Muscle of leg (tissue), 11 donors: ENCODE data around the gene USO1. TPM values are rescaled to one million over a fixed set of nuclear protein-coding genes. Genes with fewer than 3 reads are reported as not detected.
"Not testable (repeated sequence)": the region's sequence is repeated elsewhere in the genome, so short reads cannot be mapped to it uniquely, and the experiment has no call there.

Experiments used
- DNase-seq: peaks from one replicate; pipeline ENCODE4 v3.0.0; 2013
- H3K27ac ChIP-seq: one replicate; pipeline ENCODE4 v1.5.1; 2013; ENCODE audit warnings: mild to moderate bottlenecking, low read length, control low read depth
- H3K27me3 ChIP-seq: one replicate; pipeline ENCODE4 v1.6.1; 2013; ENCODE audit warnings: low read length; ENCODE audit not compliant: control insufficient read depth, insufficient read depth
- H3K36me3 ChIP-seq: one replicate; pipeline ENCODE4 v1.6.1; 2013; ENCODE audit warnings: low read length; ENCODE audit not compliant: control insufficient read depth, insufficient read depth
- H3K4me1 ChIP-seq: one replicate; pipeline ENCODE4 v1.6.1; 2013; ENCODE audit warnings: low read length; ENCODE audit not compliant: control insufficient read depth, insufficient read depth
- H3K4me3 ChIP-seq: one replicate; pipeline ENCODE4 v1.5.1; 2013; ENCODE audit warnings: low read length, control low read depth
- H3K9me3 ChIP-seq: replicated peaks from 2 replicates; pipeline ENCODE4 v1.6.1; 2013; ENCODE audit warnings: low read depth, low read length; ENCODE audit not compliant: control insufficient read depth
- WGBS: methylation state at CpG from one replicate; pipeline ENCODE4 v1.1.5; 2013; ENCODE audit warnings: missing lambda C conversion rate; ENCODE audit not compliant: insufficient coverage; 5-methylcytosine and 5-hydroxymethylcytosine counted together
- polyA plus RNA-seq, 8 donors: library from polyadenylated mRNA; unstranded; fragments of 120-200 nt; gene quantifications; one replicate each; pipeline versions ENCODE4 v1.2.1 to v1.2.3, GENCODE V29; 2013; ENCODE audit warnings: inconsistent platforms in 1 of 8, low replicate concordance in 1 of 8; ENCODE audit not compliant: insufficient read length in 8 of 8, insufficient read depth in 1 of 8
- total RNA-seq: library from RNA; stranded (reverse); fragments of 120-200 nt; gene quantifications from one replicate; pipeline ENCODE4 v1.2.4, GENCODE V29; 2013

The USO1 gene
- total and polyA plus RNA-seq, 9 donors, result 145 to 209 (median 175) TPM

DNA sequence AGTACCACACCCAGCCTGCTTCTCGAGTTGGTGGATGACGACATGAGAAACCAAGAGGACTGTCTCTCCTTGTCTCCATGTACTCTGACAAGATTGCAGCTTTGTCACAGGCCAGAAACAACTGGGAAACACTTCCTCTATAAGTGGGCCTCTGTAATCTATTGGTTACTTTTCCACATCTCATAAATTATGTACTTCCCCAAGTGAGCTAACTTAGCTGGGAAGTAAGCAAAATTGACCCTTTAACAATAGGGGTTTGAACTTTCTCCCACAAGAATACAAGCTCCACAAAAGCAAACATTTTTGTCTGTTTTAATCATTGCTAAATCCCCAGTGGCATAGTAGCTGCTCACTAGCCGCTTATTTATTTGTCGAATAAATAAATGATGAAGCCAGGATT lies 14.1 kb upstream of the USO1 start:
- H3K27me3 ChIP-seq, result no peaks in the 10 kb centered on the region
- H3K4me3 ChIP-seq, result no peak overlapping the region
- WGBS, result 47% methylated on average over 2 of the region's 4 CpGs
- H3K4me1 ChIP-seq, result peaks cover 2% of the 10 kb centered on the region
- no peaks in the 10 kb centered on the region for H3K9me3 ChIP-seq
- peaks cover 14% of the 10 kb centered on the region for H3K36me3 ChIP-seq
- DNase-seq, result peak; percentile 9
- no peak overlapping the region for H3K27ac ChIP-seq

DNA sequence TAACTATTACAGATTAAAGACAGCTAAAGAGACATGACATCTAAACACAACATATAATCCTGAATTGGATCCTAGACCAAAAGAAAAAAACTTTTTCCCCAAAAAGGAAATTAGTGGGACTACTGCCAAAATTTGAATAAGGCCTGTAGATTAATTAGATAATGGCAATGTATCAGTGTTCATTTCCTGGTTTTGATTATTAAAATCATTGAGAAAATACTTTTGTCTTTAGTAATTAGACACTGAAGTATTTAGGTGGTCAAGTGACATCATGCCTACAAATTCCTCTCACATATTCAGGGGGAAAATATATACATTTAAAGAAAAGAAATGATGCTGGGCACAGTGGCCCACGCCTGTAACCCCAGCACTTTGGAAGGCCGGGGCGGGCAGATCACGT lies 10.4 kb upstream of the USO1 start:
- H3K4me1 ChIP-seq, result peaks cover 9% of the 10 kb centered on the region
- DNase-seq, result no peak
- no peaks in the 10 kb centered on the region for H3K9me3 ChIP-seq
- H3K27me3 ChIP-seq, result no peaks in the 10 kb centered on the region
- no peak overlapping the region for H3K4me3 ChIP-seq
- no CpG with 5 or more reads among the region's 4 CpGs for WGBS
- peaks cover 17% of the 10 kb centered on the region for H3K36me3 ChIP-seq
- no peak overlapping the region for H3K27ac ChIP-seq

DNA sequence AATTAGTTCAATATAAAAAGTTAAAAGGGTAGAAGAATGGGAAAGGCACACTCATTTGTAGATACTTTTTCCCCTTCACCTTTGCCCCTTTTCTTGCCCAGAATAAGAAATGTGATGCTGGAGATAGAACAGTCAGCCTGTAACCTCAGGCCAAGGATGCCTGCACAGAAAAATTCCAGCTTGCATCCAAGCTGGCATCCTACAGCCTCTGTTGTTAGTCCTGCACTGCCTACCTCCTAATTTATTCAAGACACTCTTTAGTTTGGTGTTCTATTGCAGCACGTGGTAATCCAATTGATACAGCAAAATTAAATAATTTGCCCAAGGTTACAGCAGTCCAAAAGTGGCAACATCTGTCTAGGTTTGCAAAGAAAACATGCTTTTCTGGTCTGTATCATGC lies 9.7 kb upstream of the USO1 start:
- Histone ChIP-seq H3K9me3 (no peaks in the 10 kb centered on the region), H3K36me3 (peaks cover 17% of the 10 kb centered on the region), H3K4me1 (peaks cover 9% of the 10 kb centered on the region), H3K27me3 (no peaks in the 10 kb centered on the region), H3K27ac (no peak overlapping the region), H3K4me3 (no peak overlapping the region)
- WGBS, result no CpG with 5 or more reads among the region's 1 CpG
- no peak for DNase-seq

DNA sequence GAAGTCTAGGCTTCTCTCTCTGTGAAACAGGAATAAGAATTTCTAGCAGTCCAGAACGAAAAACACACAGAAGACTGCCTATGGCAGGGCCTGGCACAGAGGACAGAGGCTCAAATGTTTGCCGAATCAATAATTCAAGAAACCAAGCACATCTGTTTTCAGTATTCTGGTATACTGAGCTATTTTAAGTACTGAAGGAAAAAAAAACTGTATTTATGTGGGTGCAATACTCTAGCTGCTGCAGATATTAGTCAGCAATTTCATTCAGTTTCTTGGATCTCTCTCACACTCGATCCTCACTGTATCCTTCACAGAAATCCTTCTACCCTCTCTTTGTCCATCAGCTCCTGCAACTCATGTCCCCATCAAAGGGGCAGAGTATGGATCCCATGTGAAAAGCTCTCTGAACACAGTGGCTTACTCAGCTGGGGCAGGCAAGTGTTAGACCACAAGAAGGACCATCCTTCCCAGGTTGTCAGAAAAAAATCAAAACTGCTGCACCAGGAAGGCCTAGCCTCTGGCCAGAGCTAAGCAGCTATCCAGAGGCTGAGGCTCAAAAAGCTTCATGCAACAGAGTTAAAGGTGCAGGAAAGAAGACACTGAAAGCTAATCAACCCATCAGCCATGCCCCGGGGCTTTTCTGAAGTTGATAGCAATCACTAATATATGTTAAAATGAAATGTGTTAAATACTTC lies 9.1 kb upstream of the USO1 start:
- H3K36me3 ChIP-seq, result peaks cover 17% of the 10 kb centered on the region
- no peaks in the 10 kb centered on the region for H3K27me3 ChIP-seq
- H3K9me3 ChIP-seq, result no peaks in the 10 kb centered on the region
- H3K4me3 ChIP-seq, result no peak overlapping the region
- WGBS, result 0% methylated on average over 1 of the region's 4 CpGs
- DNase-seq, result peak; percentile 41
- H3K4me1 ChIP-seq, result peaks cover 9% of the 10 kb centered on the region
- H3K27ac ChIP-seq, result no peak overlapping the region

DNA sequence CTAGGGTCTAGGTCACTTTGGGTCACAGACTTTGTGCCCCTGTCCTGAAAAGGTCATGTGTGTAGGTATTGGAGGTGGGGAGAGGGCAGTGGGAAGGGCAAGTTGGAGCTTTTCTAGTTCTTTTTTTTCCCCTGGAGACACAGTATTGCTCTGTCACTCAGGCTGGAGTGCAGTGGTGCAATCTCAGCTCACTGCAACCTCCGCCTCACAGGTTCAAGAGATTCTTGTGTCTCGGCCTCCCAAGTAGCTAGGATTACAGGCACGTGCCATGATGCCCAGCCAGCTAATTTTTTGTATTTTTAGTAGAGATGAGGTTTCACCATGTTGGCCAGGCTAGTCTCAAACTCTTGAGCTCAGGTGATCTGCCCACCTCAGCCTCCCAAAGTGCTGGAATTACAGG lies 8.3 kb upstream of the USO1 start:
- not testable (repeated sequence) for H3K9me3 ChIP-seq, DNase-seq, H3K4me3 ChIP-seq, H3K27ac ChIP-seq, H3K4me1 ChIP-seq, H3K27me3 ChIP-seq
- no CpG with 5 or more reads among the region's 3 CpGs for WGBS
- H3K36me3 ChIP-seq, result peaks cover 17% of the 10 kb centered on the region

DNA sequence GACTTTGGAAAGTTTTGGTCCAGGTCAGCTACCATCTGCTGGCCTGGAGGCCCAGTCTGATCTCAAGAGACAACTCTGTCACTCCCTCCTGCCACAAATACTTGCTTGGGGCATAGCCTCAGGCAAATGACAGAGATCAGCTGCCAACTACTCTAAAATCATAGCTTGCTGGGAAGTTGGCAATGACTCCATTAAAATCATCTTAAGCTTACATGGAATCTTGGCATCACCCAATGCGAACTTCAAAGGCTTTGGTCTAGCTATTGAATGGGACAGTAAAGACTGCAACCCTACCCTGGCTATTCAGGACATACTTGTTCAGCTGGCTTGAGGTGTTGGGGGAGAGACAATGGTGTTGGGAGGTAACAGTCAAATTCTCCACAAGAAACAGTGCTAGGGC lies 7.0 kb upstream of the USO1 start:
- H3K9me3 ChIP-seq, result no peaks in the 10 kb centered on the region
- peaks cover 12% of the 10 kb centered on the region for H3K4me1 ChIP-seq
- no CpG with 5 or more reads among the region's 1 CpG for WGBS
- peak; percentile 20 for DNase-seq
- H3K36me3 ChIP-seq, result peaks cover 16% of the 10 kb centered on the region
- H3K4me3 ChIP-seq, result no peak overlapping the region
- no peaks in the 10 kb centered on the region for H3K27me3 ChIP-seq
- no peak overlapping the region for H3K27ac ChIP-seq

DNA sequence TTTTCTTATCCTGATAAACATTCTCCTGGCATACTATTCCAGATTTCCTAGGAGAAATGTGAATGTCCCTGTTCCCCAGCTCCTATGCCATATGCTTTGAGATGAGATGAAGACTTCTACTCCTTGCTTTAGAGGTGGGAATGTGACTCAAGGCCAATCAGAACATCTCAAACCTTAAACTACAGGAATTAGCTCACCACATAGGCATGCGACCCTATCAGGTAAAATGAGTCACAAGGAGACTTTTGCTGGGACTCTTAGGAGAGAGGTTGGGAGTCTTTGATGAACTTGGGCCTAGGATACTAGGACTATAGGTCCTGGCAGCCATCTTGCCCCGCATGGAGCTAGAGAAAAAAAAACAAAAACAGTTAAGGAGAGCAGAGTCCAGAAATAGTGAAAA lies 5.8 kb upstream of the USO1 start:
- H3K4me1 ChIP-seq, result peaks cover 18% of the 10 kb centered on the region
- no peak for DNase-seq
- peaks cover 16% of the 10 kb centered on the region for H3K36me3 ChIP-seq
- H3K9me3 ChIP-seq, result no peaks in the 10 kb centered on the region
- no peaks in the 10 kb centered on the region for H3K27me3 ChIP-seq
- H3K4me3 ChIP-seq, result no peak overlapping the region
- H3K27ac ChIP-seq, result no peak overlapping the region
- whole genome bisulfite sequencing, result 86% methylated on average over 1 of the region's 2 CpGs

DNA sequence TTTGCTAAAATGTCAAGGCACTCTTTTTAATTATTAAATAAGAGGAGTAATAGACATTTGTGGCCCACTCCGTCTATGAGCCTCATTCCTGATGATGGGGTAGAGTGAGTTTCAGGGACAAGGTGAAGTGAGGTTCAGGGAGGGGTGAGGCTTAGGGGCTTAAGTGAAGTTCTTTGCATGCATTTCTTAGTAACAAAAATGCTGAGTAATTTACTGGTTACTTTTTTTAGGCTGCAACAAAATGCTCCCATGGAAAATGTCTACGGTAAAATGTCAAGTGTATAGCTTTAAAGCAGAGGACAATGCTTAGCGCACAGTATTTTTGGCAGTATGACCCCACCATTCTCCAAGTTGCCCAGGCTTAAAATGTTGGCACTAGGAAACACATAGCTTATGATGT lies 2.0 kb upstream of the USO1 start:
- DNase-seq, result peak; percentile 27
- Histone ChIP-seq H3K36me3 (peaks cover 6% of the 10 kb centered on the region), H3K27ac (peak overlapping the region; percentile 95), H3K9me3 (no peaks in the 10 kb centered on the region), H3K4me1 (peaks cover 19% of the 10 kb centered on the region), H3K27me3 (no peaks in the 10 kb centered on the region), H3K4me3 (peak overlapping the region; percentile 100)
- WGBS, result no CpG with 5 or more reads among the region's 3 CpGs

DNA sequence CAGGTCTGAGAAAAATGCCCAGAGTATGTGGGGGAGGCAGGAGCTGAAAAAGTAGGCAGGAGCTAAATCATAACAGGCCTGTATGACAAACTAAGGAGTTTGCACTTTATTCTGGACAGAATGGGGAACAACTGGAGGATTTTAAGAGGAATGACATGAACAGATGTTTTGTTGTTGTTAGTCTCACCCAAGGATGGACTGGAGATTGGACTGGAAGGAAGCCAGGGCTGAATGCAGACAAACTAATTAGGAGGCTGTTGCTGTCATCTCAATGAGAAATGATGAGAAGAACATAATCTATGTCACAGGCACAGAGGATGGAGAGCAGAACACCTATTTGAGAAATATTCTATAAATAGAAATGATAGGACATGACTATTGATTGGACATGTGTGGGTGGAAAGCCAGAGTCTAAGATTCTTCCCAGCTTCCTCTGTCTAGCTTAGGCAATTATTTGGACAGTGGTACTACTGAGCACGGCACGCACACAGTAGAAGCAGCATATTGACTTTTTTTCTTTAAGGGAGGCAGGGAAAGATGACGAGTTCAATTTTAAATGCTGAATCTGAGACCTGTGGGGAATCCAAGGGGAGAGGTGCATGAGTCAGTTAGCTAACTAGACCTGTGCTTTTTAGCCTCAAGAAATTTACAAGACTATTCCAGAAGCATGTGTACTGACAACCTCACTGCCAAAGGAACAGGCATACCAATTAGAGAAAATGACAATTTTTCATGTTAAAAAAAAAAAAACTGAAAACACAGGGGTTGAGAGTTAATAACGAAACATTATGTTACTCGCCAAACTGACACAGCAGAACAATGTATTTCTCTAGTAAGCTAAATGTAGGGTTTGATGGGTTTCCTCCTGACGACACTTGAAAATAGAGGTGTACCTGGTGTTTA lies 963 bp upstream of the USO1 start:
- Histone ChIP-seq H3K27me3 (no peaks in the 10 kb centered on the region), H3K4me3 (peak overlapping the region; percentile 100), H3K4me1 (peaks cover 18% of the 10 kb centered on the region), H3K27ac (peak overlapping the region; percentile 95), H3K9me3 (no peaks in the 10 kb centered on the region), H3K36me3 (peaks cover 4% of the 10 kb centered on the region)
- WGBS, result no CpG with 5 or more reads among the region's 6 CpGs
- peak; percentile 78 for DNase-seq

DNA sequence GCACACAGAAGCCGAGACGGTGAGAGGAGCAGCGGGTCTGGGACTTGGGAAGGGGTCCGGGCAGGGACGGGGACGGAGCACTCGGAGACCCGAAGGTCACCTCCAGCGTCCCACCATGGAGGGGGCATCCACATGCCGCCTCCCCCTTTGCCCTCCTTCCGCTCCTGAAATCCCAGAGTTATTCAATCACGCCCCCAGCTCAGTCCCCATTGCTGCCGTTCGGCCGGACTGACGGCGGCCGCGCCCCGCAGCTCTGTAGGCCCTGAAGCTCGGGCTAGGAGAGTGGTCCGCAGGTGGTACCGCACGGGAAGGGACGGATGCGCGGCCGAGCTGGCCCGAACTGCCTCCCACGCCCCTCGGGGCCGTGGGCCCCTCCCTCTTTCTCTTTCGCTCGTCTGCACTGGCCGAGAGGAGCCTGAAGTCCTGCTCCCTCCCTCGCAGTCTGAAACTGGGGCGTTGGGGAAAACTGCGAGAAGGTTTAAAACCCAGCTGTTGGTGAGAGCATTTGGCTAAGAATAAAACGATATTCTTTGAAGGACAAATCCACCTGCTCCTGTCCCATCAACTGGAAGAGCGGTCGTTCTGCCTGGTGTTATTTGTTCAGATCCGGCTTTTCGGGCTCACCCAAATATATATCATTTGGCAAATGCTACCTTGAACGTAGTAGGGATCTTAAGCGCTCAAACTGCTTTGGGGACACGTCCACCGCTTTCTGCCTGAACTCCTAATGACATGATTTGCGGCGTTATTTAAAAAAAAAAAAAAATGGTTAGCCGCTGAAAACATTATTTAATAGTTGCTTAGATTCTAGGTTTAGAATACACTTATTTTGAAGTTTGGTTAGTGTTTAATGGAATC lies 719 bp downstream of the USO1 start:
- H3K4me1 ChIP-seq, result peaks cover 22% of the 10 kb centered on the region
- WGBS, result 0% methylated on average over 32 of the region's 50 CpGs
- no peaks in the 10 kb centered on the region for H3K36me3 ChIP-seq
- no peaks in the 10 kb centered on the region for H3K27me3 ChIP-seq
- peak; percentile 93 for DNase-seq
- no peaks in the 10 kb centered on the region for H3K9me3 ChIP-seq
- peak overlapping the region; percentile 100 for H3K27ac ChIP-seq
- peak overlapping the region; percentile 100 for H3K4me3 ChIP-seq
